Measurements from ENCODE around the gene AJAP1.

AJAP1 gene

GRCh38 chr1:4682607-4683220 is 28.3 kb downstream of the AJAP1 start:
- no peak for DNase-seq (ENCODE audit: low read depth)

GRCh38 chr1:4684136-4684535 is 29.7 kb downstream of the AJAP1 start:
- no peak for DNase-seq (ENCODE audit: low read depth)

- DNase-seq (ENCODE audit: low read depth): no peak
These were observed 30.6 kb downstream of the AJAP1 start for GRCh38 chr1:4684864-4685522.

- DNase-seq (ENCODE audit: low read depth): no peak
These were observed 31.1 kb downstream of the AJAP1 start for GRCh38 chr1:4685523-4685865.

GRCh38 chr1:4687943-4688342 is 33.5 kb downstream of the AJAP1 start:
- no peak for DNase-seq (ENCODE audit: low read depth)

- no peak for DNase-seq (ENCODE audit: low read depth)
These were observed 35.0 kb downstream of the AJAP1 start for GRCh38 chr1:4689271-4689935.

GRCh38 chr1:4689941-4690635 is 35.7 kb downstream of the AJAP1 start:
- no peak for DNase-seq (ENCODE audit: low read depth)

- DNase-seq (ENCODE audit: low read depth): no peak
These were observed 36.7 kb downstream of the AJAP1 start for GRCh38 chr1:4690951-4691675.

- no peak for DNase-seq (ENCODE audit: low read depth)
These were observed 37.5 kb downstream of the AJAP1 start for GRCh38 chr1:4691766-4692405.

- DNase-seq (ENCODE audit: low read depth): no peak
These were observed 38.0 kb downstream of the AJAP1 start for GRCh38 chr1:4692437-4692836.

GRCh38 chr1:4693331-4693730 is 38.9 kb downstream of the AJAP1 start:
- DNase-seq (ENCODE audit: low read depth): no peak

GRCh38 chr1:4693891-4694290 is 39.5 kb downstream of the AJAP1 start:
- no peak for DNase-seq (ENCODE audit: low read depth)

GRCh38 chr1:4694492-4694891 is 40.1 kb downstream of the AJAP1 start:
- DNase-seq (ENCODE audit: low read depth): no peak

GRCh38 chr1:4695241-4695640 is 40.8 kb downstream of the AJAP1 start:
- DNase-seq (ENCODE audit: low read depth): no peak

GRCh38 chr1:4696161-4696745 is 41.8 kb downstream of the AJAP1 start:
- DNase-seq (ENCODE audit: low read depth): no peak

GRCh38 chr1:4696753-4697152 is 42.3 kb downstream of the AJAP1 start:
- DNase-seq (ENCODE audit: low read depth): no peak

- DNase-seq (ENCODE audit: low read depth): no peak
These were observed 43.4 kb downstream of the AJAP1 start for GRCh38 chr1:4697801-4698200.

- DNase-seq (ENCODE audit: low read depth): no peak
These were observed 44.5 kb downstream of the AJAP1 start for GRCh38 chr1:4698911-4699310.

- no peak for DNase-seq (ENCODE audit: low read depth)
These were observed 45.2 kb downstream of the AJAP1 start for GRCh38 chr1:4699376-4700301.

- DNase-seq (ENCODE audit: low read depth): no peak
These were observed 46.4 kb downstream of the AJAP1 start for GRCh38 chr1:4700801-4701200.
